Neural cell (in vitro differentiated cells): ENCODE results near the gene ADD2. TPM values are rescaled to one million over a fixed set of nuclear protein-coding genes. Genes with fewer than 3 reads are reported as not detected.

ENCODE experiments used
- H2AFZ ChIP-seq: fragments of 200-600, 300-800 bp; sonication (generic), shearing (Covaris generic); 2 replicates; pipeline ENCODE4 v1.6.0; 2014; ENCODE audit warnings: low read depth, mild to moderate bottlenecking, antibody characterized with exemption, low read length, moderate library complexity
- H3F3A ChIP-seq: fragments of 200-600 bp; shearing (Covaris generic); 2 replicates; pipeline ENCODE4 v1.6.1; 2016; ENCODE audit warnings: mild to moderate bottlenecking, moderate library complexity, mixed read lengths, antibody characterized with exemption, low read length; ENCODE audit not compliant: insufficient read depth, poor library complexity, severe bottlenecking
- H3K27ac ChIP-seq: fragments of 200-600, 300-800 bp; sonication (generic), shearing (Covaris generic); 2 replicates; pipeline ENCODE4 v1.5.1; 2014; ENCODE audit warnings: mild to moderate bottlenecking, low read length, moderate library complexity
- H3K27me3 ChIP-seq: fragments of 300-800, 200-600 bp; sonication (generic), shearing (Covaris generic); 2 replicates; pipeline ENCODE4 v1.6.0; 2014; ENCODE audit warnings: mild to moderate bottlenecking, low read depth, low read length, moderate library complexity; ENCODE audit not compliant: insufficient read depth
- H3K36me3 ChIP-seq: fragments of 300-800, 200-600 bp; sonication (generic), shearing (Covaris generic); 2 replicates; pipeline ENCODE4 v1.5.1; 2014; ENCODE audit warnings: mild to moderate bottlenecking, antibody characterized with exemption, low read length, moderate library complexity; ENCODE audit not compliant: insufficient read depth
- H3K4me2 ChIP-seq: fragments of 300-800, 200-600 bp; sonication (generic), shearing (Covaris generic); 2 replicates; pipeline ENCODE4 v1.6.0; 2014; ENCODE audit warnings: mild to moderate bottlenecking, low read length
- H3K4me3 ChIP-seq: fragments of 300-800, 200-600 bp; sonication (generic), shearing (Covaris generic); 2 replicates; pipeline ENCODE4 v1.5.1; 2014; ENCODE audit warnings: mild to moderate bottlenecking, low read length, moderate library complexity
- H3K79me2 ChIP-seq: fragments of 200-600 bp; shearing (Covaris generic); replicated peaks from 2 replicates; pipeline ENCODE4 v1.6.0; 2014; ENCODE audit warnings: mild to moderate bottlenecking, low read length, moderate library complexity; ENCODE audit not compliant: insufficient read depth
- H3K9ac ChIP-seq: fragments of 300-800, 200-600 bp; sonication (generic), shearing (Covaris generic); 2 replicates; pipeline ENCODE4 v1.6.1; 2016; ENCODE audit warnings: mild to moderate bottlenecking, low read length, mixed read lengths
- H3K9me2 ChIP-seq: fragments of 200-600 bp; shearing (Covaris generic); 2 replicates; pipeline ENCODE4 v1.6.1; 2016; ENCODE audit warnings: mild to moderate bottlenecking, low read length, mixed read lengths; ENCODE audit not compliant: insufficient read depth
- H3K9me3 ChIP-seq: fragments of 200-600, 300-800 bp; sonication (generic), shearing (Covaris generic); 2 replicates; pipeline ENCODE4 v1.6.1; 2016; ENCODE audit warnings: mild to moderate bottlenecking, mixed run types, low read length, moderate library complexity, mixed read lengths
- H4K20me1 ChIP-seq: fragments of 200-600 bp; shearing (Covaris generic); 2 replicates; pipeline ENCODE4 v1.6.1; 2016; ENCODE audit warnings: mild to moderate bottlenecking, mixed run types; ENCODE audit not compliant: insufficient read depth
- EP300 ChIP-seq: fragments of 450-650 bp; conservative IDR thresholded peaks from 2 replicates; pipeline ENCODE4 v1.6.1; 2014; ENCODE audit warnings: antibody characterized with exemption, mild to moderate bottlenecking, moderate library complexity; ENCODE audit not compliant: poor library complexity, severe bottlenecking
- EZH2 ChIP-seq: fragments of 200-600, 300-800 bp; shearing (Covaris generic), sonication (generic); IDR thresholded peaks from 2 replicates; pipeline ENCODE4 v1.6.1; 2014; ENCODE audit warnings: antibody characterized with exemption, low read length, borderline replicate concordance, mild to moderate bottlenecking; ENCODE audit not compliant: insufficient read depth, poor library complexity, severe bottlenecking
- MXI1 ChIP-seq: fragments of 450-650 bp; conservative IDR thresholded peaks from 2 replicates; pipeline ENCODE4 v1.6.1; 2014; ENCODE audit warnings: antibody characterized with exemption, mild to moderate bottlenecking; ENCODE audit not compliant: poor library complexity, severe bottlenecking
- POLR2AphosphoS5 ChIP-seq: IDR thresholded peaks from 2 replicates; pipeline ENCODE4 v1.6.1; 2012
- RAD21 ChIP-seq: fragments of 450-650 bp; conservative IDR thresholded peaks from 2 replicates; pipeline ENCODE4 v1.6.1; 2014; ENCODE audit warnings: antibody characterized with exemption, mild to moderate bottlenecking, moderate library complexity
- SMC3 ChIP-seq: fragments of 450-650 bp; conservative IDR thresholded peaks from 2 replicates; pipeline ENCODE4 v1.6.1; 2014; ENCODE audit warnings: antibody characterized with exemption, mild to moderate bottlenecking, moderate library complexity; ENCODE audit not compliant: poor library complexity
- TAF1 ChIP-seq: IDR thresholded peaks from 2 replicates; pipeline ENCODE4 v1.6.1; 2012; ENCODE audit warnings: low read depth
- polyA plus RNA-seq: library from polyadenylated mRNA; depleted of rRNA; stranded (reverse); fragments of >200 nt; gene quantifications from 2 replicates; pipeline ENCODE4 v1.2.3, GENCODE V29; 2014
- TF ChIP-seq, protein P1 (sequence below): fragments of 450-650 bp; IDR thresholded peaks from 2 replicates; pipeline ENCODE4 v1.5.1; 2014; ENCODE audit warnings: antibody characterized with exemption, mild to moderate bottlenecking, moderate library complexity; ENCODE audit not compliant: poor library complexity, severe bottlenecking
- TF ChIP-seq, protein P2 (sequence below): IDR thresholded peaks from 2 replicates; pipeline ENCODE4 v1.6.1; 2012; ENCODE audit warnings: borderline replicate concordance

ADD2 gene
- polyA plus RNA-seq, 1 donor from 2014 or later, result 52.5 TPM

DNA sequence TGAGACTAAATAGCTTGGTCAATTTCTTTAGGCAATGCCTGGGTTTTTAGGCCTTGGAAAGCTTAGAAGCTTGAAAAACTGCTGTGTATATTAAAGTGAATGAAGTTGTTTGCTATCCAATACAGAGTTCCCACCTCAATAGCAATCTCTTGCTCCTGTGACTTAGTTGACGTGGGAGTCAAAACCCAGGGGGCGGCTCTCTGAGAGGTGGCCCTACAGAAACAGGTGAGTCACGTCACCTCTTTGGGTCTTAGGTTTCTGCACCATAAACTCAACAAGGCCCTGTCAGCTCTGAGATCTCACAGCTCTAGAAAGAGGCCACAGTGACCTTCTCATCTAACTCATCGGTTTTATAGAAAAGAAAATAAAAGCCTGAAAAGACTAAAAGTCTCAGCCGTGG, 79.6 kb downstream of the ADD2 start:
- Histone ChIP-seq H3K4me2 (no peak overlapping the region), H3K4me3 (no peak overlapping the region), H3K27me3 (no peaks in the 10 kb centered on the region), H3K9me2 (no peaks in the 10 kb centered on the region), H4K20me1 (no peaks in the 10 kb centered on the region), H3K9me3 (no peaks in the 10 kb centered on the region), H3K27ac (no peak overlapping the region), H3F3A (no peaks in the 10 kb centered on the region), H2AFZ (no peak overlapping the region), H3K9ac (no peak overlapping the region), H3K79me2 (no peaks in the 10 kb centered on the region), H3K36me3 (peaks cover 3% of the 10 kb centered on the region)
- no peak for TF ChIP-seq MXI1
- no peak for TF ChIP-seq POLR2AphosphoS5
- TF ChIP-seq, protein P1, sequence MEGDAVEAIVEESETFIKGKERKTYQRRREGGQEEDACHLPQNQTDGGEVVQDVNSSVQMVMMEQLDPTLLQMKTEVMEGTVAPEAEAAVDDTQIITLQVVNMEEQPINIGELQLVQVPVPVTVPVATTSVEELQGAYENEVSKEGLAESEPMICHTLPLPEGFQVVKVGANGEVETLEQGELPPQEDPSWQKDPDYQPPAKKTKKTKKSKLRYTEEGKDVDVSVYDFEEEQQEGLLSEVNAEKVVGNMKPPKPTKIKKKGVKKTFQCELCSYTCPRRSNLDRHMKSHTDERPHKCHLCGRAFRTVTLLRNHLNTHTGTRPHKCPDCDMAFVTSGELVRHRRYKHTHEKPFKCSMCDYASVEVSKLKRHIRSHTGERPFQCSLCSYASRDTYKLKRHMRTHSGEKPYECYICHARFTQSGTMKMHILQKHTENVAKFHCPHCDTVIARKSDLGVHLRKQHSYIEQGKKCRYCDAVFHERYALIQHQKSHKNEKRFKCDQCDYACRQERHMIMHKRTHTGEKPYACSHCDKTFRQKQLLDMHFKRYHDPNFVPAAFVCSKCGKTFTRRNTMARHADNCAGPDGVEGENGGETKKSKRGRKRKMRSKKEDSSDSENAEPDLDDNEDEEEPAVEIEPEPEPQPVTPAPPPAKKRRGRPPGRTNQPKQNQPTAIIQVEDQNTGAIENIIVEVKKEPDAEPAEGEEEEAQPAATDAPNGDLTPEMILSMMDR, result no peak
- TF ChIP-seq EP300, result no peak
- no peak for TF ChIP-seq EZH2
- TF ChIP-seq TAF1, result no peak
- no peak for TF ChIP-seq RAD21
- no peak for TF ChIP-seq SMC3
- TF ChIP-seq, protein P2, sequence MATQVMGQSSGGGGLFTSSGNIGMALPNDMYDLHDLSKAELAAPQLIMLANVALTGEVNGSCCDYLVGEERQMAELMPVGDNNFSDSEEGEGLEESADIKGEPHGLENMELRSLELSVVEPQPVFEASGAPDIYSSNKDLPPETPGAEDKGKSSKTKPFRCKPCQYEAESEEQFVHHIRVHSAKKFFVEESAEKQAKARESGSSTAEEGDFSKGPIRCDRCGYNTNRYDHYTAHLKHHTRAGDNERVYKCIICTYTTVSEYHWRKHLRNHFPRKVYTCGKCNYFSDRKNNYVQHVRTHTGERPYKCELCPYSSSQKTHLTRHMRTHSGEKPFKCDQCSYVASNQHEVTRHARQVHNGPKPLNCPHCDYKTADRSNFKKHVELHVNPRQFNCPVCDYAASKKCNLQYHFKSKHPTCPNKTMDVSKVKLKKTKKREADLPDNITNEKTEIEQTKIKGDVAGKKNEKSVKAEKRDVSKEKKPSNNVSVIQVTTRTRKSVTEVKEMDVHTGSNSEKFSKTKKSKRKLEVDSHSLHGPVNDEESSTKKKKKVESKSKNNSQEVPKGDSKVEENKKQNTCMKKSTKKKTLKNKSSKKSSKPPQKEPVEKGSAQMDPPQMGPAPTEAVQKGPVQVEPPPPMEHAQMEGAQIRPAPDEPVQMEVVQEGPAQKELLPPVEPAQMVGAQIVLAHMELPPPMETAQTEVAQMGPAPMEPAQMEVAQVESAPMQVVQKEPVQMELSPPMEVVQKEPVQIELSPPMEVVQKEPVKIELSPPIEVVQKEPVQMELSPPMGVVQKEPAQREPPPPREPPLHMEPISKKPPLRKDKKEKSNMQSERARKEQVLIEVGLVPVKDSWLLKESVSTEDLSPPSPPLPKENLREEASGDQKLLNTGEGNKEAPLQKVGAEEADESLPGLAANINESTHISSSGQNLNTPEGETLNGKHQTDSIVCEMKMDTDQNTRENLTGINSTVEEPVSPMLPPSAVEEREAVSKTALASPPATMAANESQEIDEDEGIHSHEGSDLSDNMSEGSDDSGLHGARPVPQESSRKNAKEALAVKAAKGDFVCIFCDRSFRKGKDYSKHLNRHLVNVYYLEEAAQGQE, result no peak

DNA sequence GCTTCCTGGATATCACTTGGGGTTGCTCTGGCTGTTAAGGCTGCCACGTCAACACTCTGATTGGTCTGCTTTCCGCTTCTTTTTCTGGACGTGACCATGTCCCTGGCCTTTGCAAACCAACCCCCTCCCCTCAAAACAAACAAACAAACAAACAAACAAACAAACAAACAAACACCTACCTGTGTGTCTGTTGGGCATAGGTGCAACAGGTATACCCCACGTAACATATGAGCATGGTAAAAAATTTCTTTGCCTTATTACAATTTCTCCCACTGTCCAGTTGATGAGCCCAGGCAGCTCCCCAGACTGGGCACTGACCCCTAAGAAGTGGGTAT, 80.6 kb downstream of the ADD2 start:
- H3K4me2 ChIP-seq, result no peak overlapping the region
- H3K27me3 ChIP-seq, result no peaks in the 10 kb centered on the region
- no peak overlapping the region for H3K27ac ChIP-seq
- H2AFZ ChIP-seq, result no peak overlapping the region
- no peaks in the 10 kb centered on the region for H3F3A ChIP-seq
- no peak overlapping the region for H3K9ac ChIP-seq
- H3K9me2 ChIP-seq, result no peaks in the 10 kb centered on the region
- H3K36me3 ChIP-seq, result peaks cover 6% of the 10 kb centered on the region
- TF ChIP-seq EP300 (no peak), MXI1 (no peak), SMC3 (no peak), RAD21 (no peak), TAF1 (no peak), POLR2AphosphoS5 (no peak), EZH2 (no peak)
- TF ChIP-seq, protein P2, result no peak
- TF ChIP-seq, protein P1, result no peak
- H3K4me3 ChIP-seq, result no peak overlapping the region
- no peaks in the 10 kb centered on the region for H3K79me2 ChIP-seq
- H4K20me1 ChIP-seq, result no peaks in the 10 kb centered on the region
- no peaks in the 10 kb centered on the region for H3K9me3 ChIP-seq
